ENCODE measurements around the gene PER3. TPM values are rescaled to one million over a fixed set of nuclear protein-coding genes. Genes with fewer than 3 reads are reported as not detected.

Gene PER3
- total and polyA plus RNA-seq, 2 of the 8 experiments (the other 6 are each of a cell fraction or from before 2014, with no cell fraction given), result 8.3 to 9.3 TPM

DNA sequence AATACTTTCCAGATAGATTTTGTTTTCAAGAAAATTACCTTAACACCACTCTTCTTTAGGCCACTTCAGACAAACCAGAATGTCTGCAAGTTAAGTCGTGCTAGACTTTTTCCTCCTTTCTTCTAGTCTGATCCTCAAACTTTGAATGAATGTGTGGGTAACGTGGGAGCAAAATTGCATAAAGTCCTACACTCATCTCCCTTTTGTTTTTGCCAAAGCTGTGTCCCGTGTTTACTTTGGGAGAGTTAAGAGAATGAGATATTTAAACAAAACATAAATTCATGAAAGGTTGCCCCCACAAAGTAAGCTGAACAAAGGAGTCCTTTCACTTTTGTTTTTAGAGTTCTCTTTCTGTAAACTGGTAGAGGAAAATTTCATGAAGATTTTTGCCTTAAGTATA lies 29.9 kb upstream of the PER3 start:
- Histone ChIP-seq H3K36me3 (ENCODE audit: control insufficient read depth in 2 of 4, insufficient read depth in 4 of 4, low read length in 3 of 4) (peaks cover 0 to 3% (median 0%) of the 10 kb centered on the region in 4 experiments; a peak in 1 of 8 replicates), H3K4me2 (ENCODE audit: insufficient read depth in 1 of 2, low read depth in 2 of 2, low read length in 2 of 2) (no peak overlapping the region), H3K79me1 (ENCODE audit: low read depth, low read length) (no peaks in the 10 kb centered on the region), H3K14ac (ENCODE audit: insufficient read length) (no peak overlapping the region), H3K27me3 (replicated peaks in 1 of 4; ENCODE audit: control insufficient read depth in 3 of 4, extremely low read depth in 1 of 4, insufficient read depth in 3 of 4, low read length in 3 of 4) (no peaks in the 10 kb centered on the region), H3K79me2 (ENCODE audit: control insufficient read depth in 1 of 2, insufficient read depth in 2 of 2, low read length in 2 of 2) (no peaks in the 10 kb centered on the region), H3K27ac (ENCODE audit: low read depth, low read length) (no peak overlapping the region), H2BK5ac (ENCODE audit: low read depth, low read length) (no peak overlapping the region), H3K23me2 (ENCODE audit: low read depth, low read length) (no peaks in the 10 kb centered on the region; the same call in 1 of the 2 replicates), H3K4me3 (ENCODE audit: extremely low read depth in 1 of 4, insufficient read depth in 2 of 4, low read depth in 3 of 4, low read length in 4 of 4) (no peak overlapping the region), H3K56ac (replicated peaks; ENCODE audit: insufficient read length, low read depth, low read length) (no peak overlapping the region), H4K20me1 (replicated peaks in 1 of 2; ENCODE audit: control insufficient read depth in 1 of 2, insufficient read depth in 2 of 2, low read length in 2 of 2) (no peaks in the 10 kb centered on the region), H2BK15ac (ENCODE audit: low read length) (no peak overlapping the region), H4K8ac (ENCODE audit: extremely low read depth, insufficient read depth, low read length) (no peak overlapping the region), H3K9ac (replicated peaks in 1 of 4; ENCODE audit: extremely low read depth in 1 of 4, low read depth in 3 of 4, low read length in 3 of 4) (no peak overlapping the region), H4K91ac (replicated peaks; ENCODE audit: insufficient read length, low read length) (no peak overlapping the region), H3K4me1 (replicated peaks in 1 of 4; ENCODE audit: control insufficient read depth in 3 of 4, insufficient read depth in 4 of 4, low read length in 3 of 4) (peaks cover 3 to 9% (median 6%) of the 10 kb centered on the region in 4 experiments; a peak in 6 of 7 replicates), H2BK12ac (ENCODE audit: low read depth, low read length) (no peak overlapping the region), H2BK20ac (ENCODE audit: low read length) (no peak overlapping the region), H3K9me3 (ENCODE audit: insufficient read depth in 2 of 2, low read depth in 1 of 2, low read length in 1 of 2) (no peaks in the 10 kb centered on the region), H3K18ac (ENCODE audit: extremely low read depth, low read length) (no peak overlapping the region), H3K23ac (ENCODE audit: insufficient read length) (no peak overlapping the region), H2BK120ac (replicated peaks; ENCODE audit: low read depth, low read length) (no peak overlapping the region), H2AK5ac (ENCODE audit: low read depth, low read length) (no peak overlapping the region), H2AFZ (ENCODE audit: low read length) (no peak overlapping the region), H4K5ac (ENCODE audit: insufficient read length, low read depth, low read length) (no peak overlapping the region), H3K4ac (replicated peaks; ENCODE audit: insufficient read length, low read depth, low read length) (no peak overlapping the region)
- 88% methylated on average over 3 of the region's 3 CpGs; no CpG with 5 or more reads in 1 of the 2 experiments for WGBS, 2 experiments (ENCODE audit: extremely low coverage in 1 of 2, insufficient coverage in 1 of 2, insufficient read length in 1 of 2, insufficient replicate concordance in 2 of 2, low coverage in 1 of 2, low lambda C conversion rate in 2 of 2, missing lambda C conversion rate in 1 of 2)
- ChIA-PET POLR2A (ENCODE audit: partially characterized antibody) (interaction anchor here (5.0 kb wide), 1 partner anchor 85 kb away, joined by 36 read pairs; no protein-coding TSS in a partner anchor), CTCF (ENCODE audit: partially characterized antibody) (interaction anchor here (1.1 to 11.7 kb wide), 8 partner anchors 10 to 479 kb away, joined by 3 to 554 read pairs (median 14); no protein-coding TSS in a partner anchor)
- DNase-seq (ENCODE audit: low read depth in 1 of 2, low spot score in 2 of 2) (no peak), FAIRE-seq (no peak)
- TF ChIP-seq SIN3A (conservative IDR thresholded peaks at IDR 0.05 in 1 of 2, IDR thresholded peaks at IDR 0.05 in 1 of 2; ENCODE audit: low read depth in 1 of 2, low read length in 2 of 2) (no peak), SP1 (IDR thresholded peaks at IDR 0.05; ENCODE audit: low read depth, low read length) (no peak), SIRT6 (IDR thresholded peaks at IDR 0.05; ENCODE audit: low read length) (no peak), SIX5 (IDR thresholded peaks at IDR 0.05; ENCODE audit: low read depth, low read length) (no peak), CHD2 (IDR thresholded peaks at IDR 0.05; ENCODE audit: low read length) (no peak), CHD1 (IDR thresholded peaks at IDR 0.05; ENCODE audit: low read depth, low read length) (no peak), NRF1 (IDR thresholded peaks at IDR 0.05; ENCODE audit: low read depth, low read length) (no peak), POU5F1 (IDR thresholded peaks at IDR 0.05; ENCODE audit: low read depth, low read length) (no peak), ZNF274 (IDR thresholded peaks at IDR 0.05; ENCODE audit: borderline replicate concordance, extremely low read depth, low read length) (no peak), RFX5 (IDR thresholded peaks at IDR 0.05; ENCODE audit: borderline replicate concordance, low read depth, low read length) (no peak), MAFK (IDR thresholded peaks at IDR 0.05; ENCODE audit: low read depth, low read length) (no peak), KDM1A (IDR thresholded peaks at IDR 0.05; ENCODE audit: borderline replicate concordance, low read length) (no peak), TAF1 (IDR thresholded peaks at IDR 0.05; ENCODE audit: low read depth, low read length) (no peak), SP4 (IDR thresholded peaks at IDR 0.05; ENCODE audit: low read length) (no peak)
- TF ChIP-seq, protein P1, sequence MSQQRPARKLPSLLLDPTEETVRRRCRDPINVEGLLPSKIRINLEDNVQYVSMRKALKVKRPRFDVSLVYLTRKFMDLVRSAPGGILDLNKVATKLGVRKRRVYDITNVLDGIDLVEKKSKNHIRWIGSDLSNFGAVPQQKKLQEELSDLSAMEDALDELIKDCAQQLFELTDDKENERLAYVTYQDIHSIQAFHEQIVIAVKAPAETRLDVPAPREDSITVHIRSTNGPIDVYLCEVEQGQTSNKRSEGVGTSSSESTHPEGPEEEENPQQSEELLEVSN (IDR thresholded peaks at IDR 0.05), result no peak

Data from H1 (cell line).